GM23248 (cell line): Measurements from ENCODE around the gene TDRD7. TPM values are rescaled to one million over a fixed set of nuclear protein-coding genes. Genes with fewer than 3 reads are reported as not detected.

Source experiments
- DNase-seq: peaks from one replicate; pipeline ENCODE4 v3.0.0-alpha.2; 2015
- H2AFZ ChIP-seq: fragments of 200-600 bp; sonication (generic); 2 replicates; pipeline ENCODE4 v1.6.1; 2016; ENCODE audit warnings: antibody characterized with exemption
- H3F3A ChIP-seq: fragments of 200-600 bp; sonication (generic); 2 replicates; pipeline ENCODE4 v1.6.1; 2016; ENCODE audit warnings: mild to moderate bottlenecking, antibody characterized with exemption, mixed run types; ENCODE audit not compliant: insufficient read depth
- H3K27ac ChIP-seq: fragments of 200-600 bp; sonication (generic); 2 replicates; pipeline ENCODE4 v1.5.1; 2016; ENCODE audit warnings: mild to moderate bottlenecking
- H3K27me3 ChIP-seq: fragments of 200-600 bp; sonication (generic); replicated peaks from 2 replicates; pipeline ENCODE4 v1.6.1; 2016; ENCODE audit warnings: mild to moderate bottlenecking; ENCODE audit not compliant: insufficient read depth
- H3K36me3 ChIP-seq: fragments of 200-600 bp; sonication (generic); 2 replicates; pipeline ENCODE4 v1.6.1; 2016; ENCODE audit warnings: low read depth, mild to moderate bottlenecking
- H3K4me1 ChIP-seq: fragments of 200-600 bp; sonication (generic); 2 replicates; pipeline ENCODE4 v1.6.1; 2016; ENCODE audit warnings: mild to moderate bottlenecking; ENCODE audit not compliant: insufficient read depth
- H3K4me2 ChIP-seq: fragments of 200-600 bp; sonication (generic); one replicate; pipeline ENCODE4 v1.6.1; 2016; ENCODE audit warnings: mild to moderate bottlenecking; ENCODE audit not compliant: unreplicated experiment
- H3K4me3 ChIP-seq: fragments of 200-600 bp; sonication (generic); 2 replicates; pipeline ENCODE4 v1.5.1; 2016; ENCODE audit warnings: mild to moderate bottlenecking
- H3K79me2 ChIP-seq: fragments of 200-600 bp; sonication (generic); 2 replicates; pipeline ENCODE4 v1.6.1; 2016; ENCODE audit warnings: mild to moderate bottlenecking; ENCODE audit not compliant: insufficient read depth
- H3K9ac ChIP-seq: fragments of 200-600 bp; sonication (generic); 2 replicates; pipeline ENCODE4 v1.6.1; 2016; ENCODE audit warnings: mild to moderate bottlenecking
- H3K9me2 ChIP-seq: fragments of 200-600 bp; sonication (generic); 2 replicates; pipeline ENCODE4 v1.6.1; 2016; ENCODE audit warnings: mixed run types, mild to moderate bottlenecking, moderate library complexity; ENCODE audit not compliant: insufficient read depth
- H3K9me3 ChIP-seq: fragments of 200-600 bp; sonication (generic); one replicate; pipeline ENCODE4 v1.6.1; 2017; ENCODE audit warnings: low read depth
- H4K20me1 ChIP-seq: fragments of 200-600 bp; sonication (generic); 2 replicates; pipeline ENCODE4 v1.6.0; 2016; ENCODE audit not compliant: insufficient read depth
- EZH2 ChIP-seq: fragments of 200-600 bp; sonication (generic); IDR thresholded peaks from 2 replicates; pipeline ENCODE4 v1.6.1; 2018; ENCODE audit warnings: antibody characterized with exemption, mild to moderate bottlenecking; ENCODE audit not compliant: insufficient read depth, poor library complexity, severe bottlenecking
- EZH2phosphoT487 ChIP-seq: fragments of 200-600 bp; sonication (generic); IDR thresholded peaks from 2 replicates; pipeline ENCODE4 v1.6.1; 2018; ENCODE audit warnings: antibody characterized with exemption, moderate library complexity, mild to moderate bottlenecking, low read depth; ENCODE audit not compliant: insufficient read depth
- WGBS, 2 experiments: methylation state at CpG; one replicate each; pipeline ENCODE4 v1.1.6; 2015 to 2017; ENCODE audit warnings: low lambda C conversion rate in 2 of 2, low coverage in 1 of 2; ENCODE audit errors: missing lambda C conversion rate in 2 of 2; 5-methylcytosine and 5-hydroxymethylcytosine counted together
- in situ Hi-C: fragments of 300-500 bp; cut with MboI; formaldehyde crosslinking; loops from 2 replicates; pipeline ENCODE4 v1.15.0; 2020
- polyA plus RNA-seq: library from polyadenylated mRNA; unstranded; fragments of >200 nt; fragmentation: Nextera tagmentation; extraction: Ambion mirVana; gene quantifications from 2 replicates; pipeline ENCODE4 v1.2.1, GENCODE V29; 2016
- total RNA-seq: library from RNA; depleted of rRNA; stranded (reverse); fragments of >200 nt; shearing (Covaris generic); gene quantifications from 2 replicates; pipeline ENCODE4 v1.2.3, GENCODE V29; 2014; rRNA removed

TDRD7 gene
- 6.6 and 8.9 TPM in 2 replicates for total RNA-seq
- 4.9 and 5.0 TPM in 2 replicates for polyA plus RNA-seq

- Histone ChIP-seq H3K36me3 (no peaks in the 10 kb centered on the region), H3K9me3 (no peaks in the 10 kb centered on the region), H3K4me2 (peak within 1 kb of the TSS; percentile 89), H4K20me1 (no peaks in the 10 kb centered on the region), H3K4me3 (peak within 1 kb of the TSS; percentile 84), H3K4me1 (no peaks in the 10 kb centered on the region), H3K9ac (peak within 1 kb of the TSS; percentile 73), H3K27me3 (peaks cover 19% of the 10 kb centered on the region; the same call in 1 of the 2 replicates), H2AFZ (peak within 1 kb of the TSS; percentile 96), H3K27ac (no peak within 1 kb of the TSS), H3F3A (0 out of 2 replicates have a peak, but pooled peaks cover 7% of the 10 kb centered on the region), H3K9me2 (no peaks in the 10 kb centered on the region), H3K79me2 (0 out of 2 replicates have a peak, but pooled peaks cover 5% of the 10 kb centered on the region)
- in situ Hi-C loops: no loop called here
- peak; percentile 94 for DNase-seq
- TF ChIP-seq EZH2phosphoT487 (no peak), EZH2 (no peak)
- WGBS, 2 experiments: 1% methylated on average over 65 to 108 of the region's 115 CpGs
Observed at GRCh38 chr9:97411789-97412625, at the start of gene TDRD7. TDRD7 (plus strand) TSS chr9:97412096; CDS start chr9:97428466, 16,370 bp downstream.

- in situ Hi-C loops: no loop called here
- 93 to 95% methylated on average over 5 of the region's 5 CpGs for WGBS, 2 experiments
Observed at GRCh38 chr9:97362777-97363545, 48.9 kb upstream of the TDRD7 start.

GRCh38 chr9:97363661-97364299 is 48.1 kb upstream of the TDRD7 start:
- no peak for DNase-seq
- Histone ChIP-seq H3K4me1 (no peaks in the 10 kb centered on the region), H3K4me2 (no peak overlapping the region), H2AFZ (no peak overlapping the region), H3K9ac (no peak overlapping the region), H3F3A (no peaks in the 10 kb centered on the region), H3K9me3 (no peaks in the 10 kb centered on the region), H3K79me2 (no peaks in the 10 kb centered on the region), H3K27me3 (no peaks in the 10 kb centered on the region), H4K20me1 (no peaks in the 10 kb centered on the region), H3K9me2 (no peaks in the 10 kb centered on the region), H3K36me3 (no peaks in the 10 kb centered on the region), H3K27ac (no peak overlapping the region), H3K4me3 (no peak overlapping the region)
- TF ChIP-seq EZH2 (no peak), EZH2phosphoT487 (no peak)
- in situ Hi-C loops: no loop called here
- 45 to 61% methylated on average over 11 of the region's 11 CpGs for WGBS, 2 experiments

More at GRCh38 chr9:97362777-97363545, 48.9 kb upstream of the TDRD7 start:
- no peaks in the 10 kb centered on the region for H3K9me3 ChIP-seq
- H4K20me1 ChIP-seq: no peaks in the 10 kb centered on the region
- no peaks in the 10 kb centered on the region for H3K27me3 ChIP-seq
- no peak overlapping the region for H3K4me3 ChIP-seq
- H3K9ac ChIP-seq: no peak overlapping the region
- no peaks in the 10 kb centered on the region for H3K79me2 ChIP-seq
- TF ChIP-seq EZH2phosphoT487 (no peak), EZH2 (no peak)
- H3K36me3 ChIP-seq: no peaks in the 10 kb centered on the region
- no peak overlapping the region for H2AFZ ChIP-seq
- H3F3A ChIP-seq: no peaks in the 10 kb centered on the region
- H3K4me1 ChIP-seq: no peaks in the 10 kb centered on the region
- DNase-seq: no peak
- H3K9me2 ChIP-seq: no peaks in the 10 kb centered on the region
- H3K27ac ChIP-seq: no peak overlapping the region
- H3K4me2 ChIP-seq: no peak overlapping the region
